Parathyroid adenoma (tissue), 2 donors: ENCODE results near the gene EXOC4.

ENCODE experiments used
- H2AFZ ChIP-seq: fragments of 300-600 bp; sonication (generic); one replicate; pipeline ENCODE4 v1.7.0; 2017; ENCODE audit warnings: antibody characterized with exemption, mild to moderate bottlenecking
- H3K27ac ChIP-seq: fragments of 300-600 bp; sonication (generic); one replicate; pipeline ENCODE4 v1.7.0; 2017
- H3K27me3 ChIP-seq: fragments of 300-600 bp; sonication (generic); one replicate; pipeline ENCODE4 v1.7.0; 2017; ENCODE audit warnings: low read length; ENCODE audit not compliant: control insufficient read depth, insufficient read depth
- H3K36me3 ChIP-seq: fragments of 300-600 bp; sonication (generic); one replicate; pipeline ENCODE4 v1.7.0; 2017; ENCODE audit warnings: low read length; ENCODE audit not compliant: control insufficient read depth, insufficient read depth
- H3K4me1 ChIP-seq: fragments of 300-600 bp; sonication (generic); one replicate; pipeline ENCODE4 v1.7.0; 2017; ENCODE audit warnings: control low read depth
- H3K4me2 ChIP-seq: fragments of 300-600 bp; sonication (generic); one replicate; pipeline ENCODE4 v1.7.0; 2017; ENCODE audit warnings: low read length
- H3K4me3 ChIP-seq: fragments of 300-600 bp; sonication (generic); one replicate; pipeline ENCODE4 v1.7.0; 2017; ENCODE audit warnings: low read depth, low read length
- H3K79me2 ChIP-seq: fragments of 300-600 bp; sonication (generic); one replicate; pipeline ENCODE4 v1.7.0; 2017; ENCODE audit warnings: control low read depth
- H3K9ac ChIP-seq: fragments of 300-600 bp; sonication (generic); one replicate; pipeline ENCODE4 v1.7.0; 2017; ENCODE audit warnings: mild to moderate bottlenecking
- H3K9me3 ChIP-seq: fragments of 300-600 bp; sonication (generic); one replicate; pipeline ENCODE4 v1.7.0; 2017; ENCODE audit warnings: low read length; ENCODE audit not compliant: control insufficient read depth
- CTCF ChIP-seq: fragments of 300-600 bp; sonication (generic); IDR thresholded peaks from one replicate; pipeline ENCODE4 v1.7.0; 2017; ENCODE audit warnings: antibody characterized with exemption, mild to moderate bottlenecking
- donor health status: primary hyperparathyroidism.

EXOC4 gene

GRCh38 chr7:133714654-133715053, 461.8 kb downstream of the EXOC4 start:
- Histone ChIP-seq H3K36me3 (no peaks in the 10 kb centered on the region), H3K4me3 (no peak overlapping the region), H3K4me1 (no peaks in the 10 kb centered on the region), H3K9ac (no peak overlapping the region), H3K4me2 (no peak overlapping the region), H2AFZ (no peak overlapping the region), H3K9me3 (no peaks in the 10 kb centered on the region), H3K27me3 (no peaks in the 10 kb centered on the region), H3K79me2 (no peaks in the 10 kb centered on the region), H3K27ac (no peak overlapping the region)
- TF ChIP-seq CTCF: no peak

GRCh38 chr7:133718131-133718530, 465.3 kb downstream of the EXOC4 start:
- Histone ChIP-seq H2AFZ (no peak overlapping the region), H3K79me2 (no peaks in the 10 kb centered on the region), H3K4me1 (no peaks in the 10 kb centered on the region), H3K27me3 (no peaks in the 10 kb centered on the region), H3K9ac (no peak overlapping the region), H3K9me3 (no peaks in the 10 kb centered on the region), H3K4me3 (no peak overlapping the region), H3K36me3 (no peaks in the 10 kb centered on the region), H3K27ac (no peak overlapping the region), H3K4me2 (no peak overlapping the region)
- no peak for TF ChIP-seq CTCF

GRCh38 chr7:133723044-133723443, 470.2 kb downstream of the EXOC4 start:
- Histone ChIP-seq H3K4me3 (no peak overlapping the region), H3K27me3 (no peaks in the 10 kb centered on the region), H3K9ac (no peak overlapping the region), H3K4me1 (no peaks in the 10 kb centered on the region), H3K9me3 (no peaks in the 10 kb centered on the region), H3K27ac (no peak overlapping the region), H3K36me3 (no peaks in the 10 kb centered on the region), H2AFZ (no peak overlapping the region), H3K79me2 (no peaks in the 10 kb centered on the region), H3K4me2 (no peak overlapping the region)
- no peak for TF ChIP-seq CTCF

- H3K9ac ChIP-seq: no peak overlapping the region
- H3K79me2 ChIP-seq: no peaks in the 10 kb centered on the region
- H3K9me3 ChIP-seq: no peaks in the 10 kb centered on the region
- no peak for TF ChIP-seq CTCF
- no peak overlapping the region for H3K27ac ChIP-seq
- H3K36me3 ChIP-seq: no peaks in the 10 kb centered on the region
- H3K4me1 ChIP-seq: no peaks in the 10 kb centered on the region
- H3K4me2 ChIP-seq: no peak overlapping the region
- no peak overlapping the region for H3K4me3 ChIP-seq
- H2AFZ ChIP-seq: no peak overlapping the region
- H3K27me3 ChIP-seq: no peaks in the 10 kb centered on the region
Observed at GRCh38 chr7:133724148-133724547, 471.3 kb downstream of the EXOC4 start.

GRCh38 chr7:133724694-133725093, 471.8 kb downstream of the EXOC4 start:
- TF ChIP-seq CTCF: no peak
- Histone ChIP-seq H3K27me3 (no peaks in the 10 kb centered on the region), H3K36me3 (no peaks in the 10 kb centered on the region), H3K9ac (no peak overlapping the region), H3K79me2 (no peaks in the 10 kb centered on the region), H3K9me3 (no peaks in the 10 kb centered on the region), H3K4me1 (no peaks in the 10 kb centered on the region), H3K4me2 (no peak overlapping the region), H3K4me3 (no peak overlapping the region), H2AFZ (no peak overlapping the region), H3K27ac (no peak overlapping the region)
